Measurements from ENCODE around the gene C3orf49. TPM values are rescaled to one million over a fixed set of nuclear protein-coding genes. Genes with fewer than 3 reads are reported as not detected.

C3orf49 gene
- polyA plus RNA-seq, 1 of the 3 experiments (the other 2 are of a cell fraction) = not detected

DNA sequence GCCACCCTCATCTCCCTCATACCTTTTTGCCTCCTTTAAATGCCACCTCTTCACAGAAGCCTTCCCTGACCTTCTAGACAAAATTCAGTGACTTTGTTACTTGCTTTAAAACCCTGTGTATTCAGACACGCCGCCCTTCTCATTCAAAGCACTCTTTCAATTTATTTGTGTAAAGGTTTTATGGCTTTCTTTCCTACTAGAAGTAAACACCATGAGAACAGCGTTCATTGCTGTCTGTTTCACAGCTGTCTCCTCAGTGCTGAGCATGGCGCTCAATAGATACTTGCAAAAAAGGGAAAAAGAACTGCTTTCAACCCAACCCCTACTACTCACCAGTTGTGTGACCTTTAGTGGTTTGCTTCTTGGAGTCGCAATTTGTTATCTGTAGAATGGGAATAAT, 61.6 kb downstream of the C3orf49 start:
- no peak overlapping the region for H3K9ac ChIP-seq
- CTCF ChIA-PET = no interaction called here
- peaks cover 87% of the 10 kb centered on the region for H3K79me2 ChIP-seq (ENCODE audit: insufficient read depth)
- H3K36me3 ChIP-seq (replicated peaks in 1 of 2; ENCODE audit: control insufficient read depth in 1 of 2, insufficient read depth in 2 of 2, low read length in 1 of 2) = peaks cover 0 to 6% of the 10 kb centered on the region in 2 experiments
- peaks cover 67% of the 10 kb centered on the region for H4K20me1 ChIP-seq (ENCODE audit: insufficient read depth)
- POLR2A ChIA-PET = no interaction called here
- no peak for TF ChIP-seq CHD2 (IDR thresholded peaks at IDR 0.05; ENCODE audit: low read length, partially characterized antibody)
- TF ChIP-seq, protein P1, sequence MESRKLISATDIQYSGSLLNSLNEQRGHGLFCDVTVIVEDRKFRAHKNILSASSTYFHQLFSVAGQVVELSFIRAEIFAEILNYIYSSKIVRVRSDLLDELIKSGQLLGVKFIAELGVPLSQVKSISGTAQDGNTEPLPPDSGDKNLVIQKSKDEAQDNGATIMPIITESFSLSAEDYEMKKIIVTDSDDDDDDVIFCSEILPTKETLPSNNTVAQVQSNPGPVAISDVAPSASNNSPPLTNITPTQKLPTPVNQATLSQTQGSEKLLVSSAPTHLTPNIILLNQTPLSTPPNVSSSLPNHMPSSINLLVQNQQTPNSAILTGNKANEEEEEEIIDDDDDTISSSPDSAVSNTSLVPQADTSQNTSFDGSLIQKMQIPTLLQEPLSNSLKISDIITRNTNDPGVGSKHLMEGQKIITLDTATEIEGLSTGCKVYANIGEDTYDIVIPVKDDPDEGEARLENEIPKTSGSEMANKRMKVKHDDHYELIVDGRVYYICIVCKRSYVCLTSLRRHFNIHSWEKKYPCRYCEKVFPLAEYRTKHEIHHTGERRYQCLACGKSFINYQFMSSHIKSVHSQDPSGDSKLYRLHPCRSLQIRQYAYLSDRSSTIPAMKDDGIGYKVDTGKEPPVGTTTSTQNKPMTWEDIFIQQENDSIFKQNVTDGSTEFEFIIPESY (IDR thresholded peaks at IDR 0.05; ENCODE audit: borderline replicate concordance, low read depth) = no peak
- H3F3A ChIP-seq (replicated peaks; ENCODE audit: insufficient read depth) = no peaks in the 10 kb centered on the region
- DNase-seq = no peak
- no peak overlapping the region for H3K4me3 ChIP-seq (ENCODE audit: low read depth in 2 of 2, low read length in 1 of 2)
- H3K4me1 ChIP-seq (ENCODE audit: control insufficient read depth in 1 of 2, insufficient read depth in 2 of 2, low read depth in 1 of 2, low read length in 1 of 2) = peaks cover 19 to 23% of the 10 kb centered on the region in 2 experiments
- no peak overlapping the region for H3K27ac ChIP-seq (ENCODE audit: low read depth in 2 of 2, low read length in 1 of 2)
- no peaks in the 10 kb centered on the region for H3K9me3 ChIP-seq
- H3K27me3 ChIP-seq (ENCODE audit: insufficient read depth) = no peaks in the 10 kb centered on the region
- H3K9me2 ChIP-seq = no peaks in the 10 kb centered on the region
- H3K4me2 ChIP-seq = no peak overlapping the region
- 97% methylated on average over 5 of the region's 5 CpGs for WGBS (ENCODE audit: low lambda C conversion rate)
- no peak overlapping the region for H2AFZ ChIP-seq (ENCODE audit: low read depth)

DNA sequence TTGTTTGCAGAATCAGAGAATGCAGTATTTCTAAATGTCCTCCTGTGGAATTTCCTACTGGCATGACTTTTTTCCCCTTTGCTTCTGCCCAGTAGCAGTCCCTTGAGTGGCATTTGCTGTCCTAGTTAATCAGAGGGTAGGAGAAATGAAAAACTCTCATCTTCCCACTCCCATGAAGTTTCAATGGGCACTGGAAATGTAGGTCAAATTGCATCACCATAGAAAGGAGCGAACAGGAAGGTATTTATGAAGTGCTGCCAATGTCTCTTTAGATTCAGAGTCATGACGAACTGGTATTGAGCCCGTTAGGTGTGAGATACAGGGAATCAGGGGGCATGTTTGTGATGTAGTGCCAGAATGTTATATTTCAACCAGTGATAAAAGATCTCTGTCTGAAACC, 67.8 kb downstream of the C3orf49 start:
- Histone ChIP-seq H3K79me2 (ENCODE audit: insufficient read depth) (peaks cover 56% of the 10 kb centered on the region), H2AFZ (ENCODE audit: low read depth) (no peak overlapping the region), H3K4me2 (no peak overlapping the region), H3F3A (replicated peaks; ENCODE audit: insufficient read depth) (no peaks in the 10 kb centered on the region), H3K27me3 (ENCODE audit: insufficient read depth) (no peaks in the 10 kb centered on the region), H4K20me1 (ENCODE audit: insufficient read depth) (peaks cover 28% of the 10 kb centered on the region), H3K9ac (no peak overlapping the region), H3K4me1 (ENCODE audit: control insufficient read depth in 1 of 2, insufficient read depth in 2 of 2, low read depth in 1 of 2, low read length in 1 of 2) (no peaks in the 10 kb centered on the region; a peak in 1 of 4 replicates), H3K9me3 (no peaks in the 10 kb centered on the region), H3K4me3 (ENCODE audit: low read depth in 2 of 2, low read length in 1 of 2) (no peak overlapping the region), H3K9me2 (no peaks in the 10 kb centered on the region), H3K27ac (ENCODE audit: low read depth in 2 of 2, low read length in 1 of 2) (no peak overlapping the region), H3K36me3 (replicated peaks in 1 of 2; ENCODE audit: control insufficient read depth in 1 of 2, insufficient read depth in 2 of 2, low read length in 1 of 2) (peaks cover 0 to 14% of the 10 kb centered on the region in 2 experiments)
- no peak for DNase-seq
- ChIA-PET POLR2A (no interaction called here), CTCF (interaction anchor here (1.0 kb wide), 1 partner anchor 42 kb away, joined by 3 read pairs; no protein-coding TSS in a partner anchor)
- 96% methylated on average over 3 of the region's 3 CpGs for WGBS (ENCODE audit: low lambda C conversion rate)
- TF ChIP-seq EP300 (IDR thresholded peaks at IDR 0.05; ENCODE audit: borderline replicate concordance in 1 of 2, low read depth in 1 of 2, low read length in 1 of 2) = no peak
- no peak for TF ChIP-seq SIN3A (IDR thresholded peaks at IDR 0.05; ENCODE audit: borderline replicate concordance, low read depth, low read length)
- TF ChIP-seq, protein P2, sequence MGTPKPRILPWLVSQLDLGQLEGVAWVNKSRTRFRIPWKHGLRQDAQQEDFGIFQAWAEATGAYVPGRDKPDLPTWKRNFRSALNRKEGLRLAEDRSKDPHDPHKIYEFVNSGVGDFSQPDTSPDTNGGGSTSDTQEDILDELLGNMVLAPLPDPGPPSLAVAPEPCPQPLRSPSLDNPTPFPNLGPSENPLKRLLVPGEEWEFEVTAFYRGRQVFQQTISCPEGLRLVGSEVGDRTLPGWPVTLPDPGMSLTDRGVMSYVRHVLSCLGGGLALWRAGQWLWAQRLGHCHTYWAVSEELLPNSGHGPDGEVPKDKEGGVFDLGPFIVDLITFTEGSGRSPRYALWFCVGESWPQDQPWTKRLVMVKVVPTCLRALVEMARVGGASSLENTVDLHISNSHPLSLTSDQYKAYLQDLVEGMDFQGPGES (IDR thresholded peaks at IDR 0.05; ENCODE audit: low read depth, low read length) = no peak
- TF ChIP-seq TAF1 (IDR thresholded peaks at IDR 0.05; ENCODE audit: borderline replicate concordance, low read depth, low read length) = no peak
- TF ChIP-seq, protein P1 (IDR thresholded peaks at IDR 0.05; ENCODE audit: borderline replicate concordance, low read depth) = no peak
- no peak for TF ChIP-seq CHD2 (IDR thresholded peaks at IDR 0.05; ENCODE audit: low read length, partially characterized antibody)
- TF ChIP-seq RXRA (IDR thresholded peaks at IDR 0.05; ENCODE audit: borderline replicate concordance, low read depth) = no peak
- TF ChIP-seq, protein P3, sequence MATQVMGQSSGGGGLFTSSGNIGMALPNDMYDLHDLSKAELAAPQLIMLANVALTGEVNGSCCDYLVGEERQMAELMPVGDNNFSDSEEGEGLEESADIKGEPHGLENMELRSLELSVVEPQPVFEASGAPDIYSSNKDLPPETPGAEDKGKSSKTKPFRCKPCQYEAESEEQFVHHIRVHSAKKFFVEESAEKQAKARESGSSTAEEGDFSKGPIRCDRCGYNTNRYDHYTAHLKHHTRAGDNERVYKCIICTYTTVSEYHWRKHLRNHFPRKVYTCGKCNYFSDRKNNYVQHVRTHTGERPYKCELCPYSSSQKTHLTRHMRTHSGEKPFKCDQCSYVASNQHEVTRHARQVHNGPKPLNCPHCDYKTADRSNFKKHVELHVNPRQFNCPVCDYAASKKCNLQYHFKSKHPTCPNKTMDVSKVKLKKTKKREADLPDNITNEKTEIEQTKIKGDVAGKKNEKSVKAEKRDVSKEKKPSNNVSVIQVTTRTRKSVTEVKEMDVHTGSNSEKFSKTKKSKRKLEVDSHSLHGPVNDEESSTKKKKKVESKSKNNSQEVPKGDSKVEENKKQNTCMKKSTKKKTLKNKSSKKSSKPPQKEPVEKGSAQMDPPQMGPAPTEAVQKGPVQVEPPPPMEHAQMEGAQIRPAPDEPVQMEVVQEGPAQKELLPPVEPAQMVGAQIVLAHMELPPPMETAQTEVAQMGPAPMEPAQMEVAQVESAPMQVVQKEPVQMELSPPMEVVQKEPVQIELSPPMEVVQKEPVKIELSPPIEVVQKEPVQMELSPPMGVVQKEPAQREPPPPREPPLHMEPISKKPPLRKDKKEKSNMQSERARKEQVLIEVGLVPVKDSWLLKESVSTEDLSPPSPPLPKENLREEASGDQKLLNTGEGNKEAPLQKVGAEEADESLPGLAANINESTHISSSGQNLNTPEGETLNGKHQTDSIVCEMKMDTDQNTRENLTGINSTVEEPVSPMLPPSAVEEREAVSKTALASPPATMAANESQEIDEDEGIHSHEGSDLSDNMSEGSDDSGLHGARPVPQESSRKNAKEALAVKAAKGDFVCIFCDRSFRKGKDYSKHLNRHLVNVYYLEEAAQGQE (IDR thresholded peaks at IDR 0.05; ENCODE audit: low read depth, low read length) = no peak
- TF ChIP-seq NRF1 (IDR thresholded peaks at IDR 0.05; ENCODE audit: low read depth, low read length) = no peak
- TF ChIP-seq FOXM1 (IDR thresholded peaks at IDR 0.05; ENCODE audit: low read depth) = no peak
- TF ChIP-seq RAD21 (IDR thresholded peaks at IDR 0.05; ENCODE audit: low read length) = no peak
- no peak for TF ChIP-seq NFIC (IDR thresholded peaks at IDR 0.05; ENCODE audit: borderline replicate concordance)
- TF ChIP-seq YY1 (IDR thresholded peaks at IDR 0.05; ENCODE audit: low read depth) = no peak
- TF ChIP-seq GATA2 (CRISPR knock-in tag; IDR thresholded peaks at IDR 0.05) = no peak
- TF ChIP-seq JUND (IDR thresholded peaks at IDR 0.05) = no peak

Measured in SK-N-SH (cell line).